ENCODE results near the gene KCNAB2.

DNA sequence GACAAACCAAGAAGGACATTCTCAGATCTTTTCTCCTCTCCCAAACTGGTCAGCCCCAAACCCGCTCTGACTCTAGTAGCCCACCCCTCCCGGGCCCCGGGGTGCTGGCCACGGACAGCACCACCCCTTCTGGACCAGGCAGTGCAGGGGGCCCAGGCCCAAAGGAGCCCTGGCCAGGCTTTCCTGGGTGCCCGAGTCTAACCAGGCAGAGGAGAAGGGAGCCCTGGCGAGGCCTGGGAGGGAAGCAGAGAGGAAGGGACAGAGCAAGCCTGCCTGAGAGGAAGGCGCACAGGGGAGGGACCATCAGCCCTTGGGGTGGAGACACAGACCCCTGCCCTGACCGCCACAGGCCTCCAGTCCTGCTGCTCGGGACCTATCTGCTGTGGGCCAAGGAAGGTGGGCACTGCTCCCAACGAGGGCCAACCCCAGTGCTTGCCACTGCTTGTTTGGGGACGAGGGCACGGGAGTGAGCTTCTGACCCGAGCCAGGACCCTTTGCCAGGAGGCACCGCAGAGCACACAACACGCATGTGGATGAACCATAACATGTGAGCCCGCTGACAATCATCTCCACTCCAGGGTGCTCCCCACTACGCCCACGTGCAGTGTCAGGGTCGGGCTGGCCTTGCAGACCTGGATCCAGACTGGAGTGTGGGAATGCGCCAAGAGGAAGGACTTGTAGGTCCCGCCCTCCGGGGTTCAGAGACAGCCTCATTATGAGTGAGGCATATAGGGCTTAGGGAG is 57.6 kb downstream of the KCNAB2 start:
- TF ChIP-seq, protein P1, sequence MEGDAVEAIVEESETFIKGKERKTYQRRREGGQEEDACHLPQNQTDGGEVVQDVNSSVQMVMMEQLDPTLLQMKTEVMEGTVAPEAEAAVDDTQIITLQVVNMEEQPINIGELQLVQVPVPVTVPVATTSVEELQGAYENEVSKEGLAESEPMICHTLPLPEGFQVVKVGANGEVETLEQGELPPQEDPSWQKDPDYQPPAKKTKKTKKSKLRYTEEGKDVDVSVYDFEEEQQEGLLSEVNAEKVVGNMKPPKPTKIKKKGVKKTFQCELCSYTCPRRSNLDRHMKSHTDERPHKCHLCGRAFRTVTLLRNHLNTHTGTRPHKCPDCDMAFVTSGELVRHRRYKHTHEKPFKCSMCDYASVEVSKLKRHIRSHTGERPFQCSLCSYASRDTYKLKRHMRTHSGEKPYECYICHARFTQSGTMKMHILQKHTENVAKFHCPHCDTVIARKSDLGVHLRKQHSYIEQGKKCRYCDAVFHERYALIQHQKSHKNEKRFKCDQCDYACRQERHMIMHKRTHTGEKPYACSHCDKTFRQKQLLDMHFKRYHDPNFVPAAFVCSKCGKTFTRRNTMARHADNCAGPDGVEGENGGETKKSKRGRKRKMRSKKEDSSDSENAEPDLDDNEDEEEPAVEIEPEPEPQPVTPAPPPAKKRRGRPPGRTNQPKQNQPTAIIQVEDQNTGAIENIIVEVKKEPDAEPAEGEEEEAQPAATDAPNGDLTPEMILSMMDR (IDR thresholded peaks at IDR 0.05): no peak
- no peak for TF ChIP-seq POLR2A (IDR thresholded peaks at IDR 0.05)

All from lower leg skin (tissue), 3 donors.